Measurements from ENCODE around the gene L1CAM.

DNA sequence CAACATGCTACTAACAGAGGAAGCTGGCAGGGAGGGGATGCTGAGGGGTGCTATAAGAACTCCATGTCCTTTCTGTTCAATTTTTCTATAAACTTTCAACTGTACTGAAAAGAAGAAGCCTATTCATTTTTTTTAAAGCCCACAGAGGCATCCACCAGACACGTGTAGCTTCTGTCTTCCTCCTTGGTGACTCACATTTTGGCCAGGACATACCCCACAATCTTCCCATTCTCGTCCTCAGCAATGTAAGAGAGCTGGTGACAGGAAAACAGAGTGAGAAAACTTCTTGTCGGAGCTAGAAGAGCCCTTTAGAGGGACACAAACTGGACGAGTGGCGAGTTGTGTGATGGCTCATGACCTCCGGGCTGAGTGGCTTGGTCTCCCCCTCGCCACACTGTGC lies 47.8 kb upstream of the L1CAM start:
- no peak for TF ChIP-seq RNF2 (IDR thresholded peaks at IDR 0.05; ENCODE audit: borderline replicate concordance, low read depth)
- TF ChIP-seq EP300 (IDR thresholded peaks at IDR 0.05), result no peak
- TF ChIP-seq, protein P1, sequence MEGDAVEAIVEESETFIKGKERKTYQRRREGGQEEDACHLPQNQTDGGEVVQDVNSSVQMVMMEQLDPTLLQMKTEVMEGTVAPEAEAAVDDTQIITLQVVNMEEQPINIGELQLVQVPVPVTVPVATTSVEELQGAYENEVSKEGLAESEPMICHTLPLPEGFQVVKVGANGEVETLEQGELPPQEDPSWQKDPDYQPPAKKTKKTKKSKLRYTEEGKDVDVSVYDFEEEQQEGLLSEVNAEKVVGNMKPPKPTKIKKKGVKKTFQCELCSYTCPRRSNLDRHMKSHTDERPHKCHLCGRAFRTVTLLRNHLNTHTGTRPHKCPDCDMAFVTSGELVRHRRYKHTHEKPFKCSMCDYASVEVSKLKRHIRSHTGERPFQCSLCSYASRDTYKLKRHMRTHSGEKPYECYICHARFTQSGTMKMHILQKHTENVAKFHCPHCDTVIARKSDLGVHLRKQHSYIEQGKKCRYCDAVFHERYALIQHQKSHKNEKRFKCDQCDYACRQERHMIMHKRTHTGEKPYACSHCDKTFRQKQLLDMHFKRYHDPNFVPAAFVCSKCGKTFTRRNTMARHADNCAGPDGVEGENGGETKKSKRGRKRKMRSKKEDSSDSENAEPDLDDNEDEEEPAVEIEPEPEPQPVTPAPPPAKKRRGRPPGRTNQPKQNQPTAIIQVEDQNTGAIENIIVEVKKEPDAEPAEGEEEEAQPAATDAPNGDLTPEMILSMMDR (IDR thresholded peaks at IDR 0.05), result no peak
- no peak for TF ChIP-seq POLR2A (IDR thresholded peaks at IDR 0.05; ENCODE audit: low read length)
- no peak for TF ChIP-seq KDM5A (IDR thresholded peaks at IDR 0.05)
- TF ChIP-seq MAFK (IDR thresholded peaks at IDR 0.05; ENCODE audit: partially characterized antibody), result no peak
- no peak for TF ChIP-seq RFX5 (IDR thresholded peaks at IDR 0.05)
- TF ChIP-seq, protein P2, sequence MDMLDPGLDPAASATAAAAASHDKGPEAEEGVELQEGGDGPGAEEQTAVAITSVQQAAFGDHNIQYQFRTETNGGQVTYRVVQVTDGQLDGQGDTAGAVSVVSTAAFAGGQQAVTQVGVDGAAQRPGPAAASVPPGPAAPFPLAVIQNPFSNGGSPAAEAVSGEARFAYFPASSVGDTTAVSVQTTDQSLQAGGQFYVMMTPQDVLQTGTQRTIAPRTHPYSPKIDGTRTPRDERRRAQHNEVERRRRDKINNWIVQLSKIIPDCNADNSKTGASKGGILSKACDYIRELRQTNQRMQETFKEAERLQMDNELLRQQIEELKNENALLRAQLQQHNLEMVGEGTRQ (IDR thresholded peaks at IDR 0.05), result no peak
- TF ChIP-seq SMC3 (IDR thresholded peaks at IDR 0.05), result no peak
- TF ChIP-seq ESRRA (IDR thresholded peaks at IDR 0.05; ENCODE audit: borderline replicate concordance, low read length), result no peak
- TF ChIP-seq CHD2 (IDR thresholded peaks at IDR 0.05; ENCODE audit: low read length, partially characterized antibody), result no peak
